ENCODE results near the gene VCX3A.
"Not testable (repeated sequence)": the region's sequence is repeated elsewhere in the genome, so short reads cannot be mapped to it uniquely, and the experiment has no call there.

VCX3A gene

GRCh38 chrX:6535018-6535417, at the start of gene VCX3A:
VCX3A (minus strand) TSS chrX:6535118; CDS start chrX:6534497, 621 bp downstream.
- DNase-seq (ENCODE audit: low read depth in 3 of 3, low spot score in 1 of 3), result not testable (repeated sequence)

GRCh38 chrX:6574762-6575161, 39.8 kb upstream of the VCX3A start:
- no peak for DNase-seq (ENCODE audit: low read depth in 3 of 3, low spot score in 1 of 3)

- DNase-seq (ENCODE audit: low read depth in 3 of 3, low spot score in 1 of 3), result no peak
Measured at GRCh38 chrX:6568031-6568430, 33.1 kb upstream of the VCX3A start.

- DNase-seq (ENCODE audit: low read depth in 3 of 3, low spot score in 1 of 3), result no peak
Measured at GRCh38 chrX:6558979-6559378, 24.1 kb upstream of the VCX3A start.

GRCh38 chrX:6557690-6558089, 22.8 kb upstream of the VCX3A start:
- DNase-seq (ENCODE audit: low read depth in 3 of 3, low spot score in 1 of 3), result no peak

GRCh38 chrX:6550999-6551398, 16.1 kb upstream of the VCX3A start:
- DNase-seq (ENCODE audit: low read depth in 3 of 3, low spot score in 1 of 3), result no peak

GRCh38 chrX:6545712-6546111, 10.8 kb upstream of the VCX3A start:
- no peak for DNase-seq (ENCODE audit: low read depth in 3 of 3, low spot score in 1 of 3)

- DNase-seq (ENCODE audit: low read depth in 3 of 3, low spot score in 1 of 3), result no peak
Measured at GRCh38 chrX:6526564-6527136, 8.3 kb downstream of the VCX3A start.

GRCh38 chrX:6517376-6517775, 17.5 kb downstream of the VCX3A start:
- no peak for DNase-seq (ENCODE audit: low read depth in 3 of 3, low spot score in 1 of 3)

GRCh38 chrX:6506444-6506843, 28.5 kb downstream of the VCX3A start:
- no peak for DNase-seq (ENCODE audit: low read depth in 3 of 3, low spot score in 1 of 3)

GRCh38 chrX:6505960-6506359, 29.0 kb downstream of the VCX3A start:
- no peak for DNase-seq (ENCODE audit: low read depth in 3 of 3, low spot score in 1 of 3)

GRCh38 chrX:6500719-6501118, 34.2 kb downstream of the VCX3A start:
- DNase-seq (ENCODE audit: low read depth in 3 of 3, low spot score in 1 of 3), result no peak

- DNase-seq (ENCODE audit: low read depth in 3 of 3, low spot score in 1 of 3), result no peak
Measured at GRCh38 chrX:6498324-6498723, 36.6 kb downstream of the VCX3A start.
